Measurements from ENCODE around the gene HDAC11.

DNA sequence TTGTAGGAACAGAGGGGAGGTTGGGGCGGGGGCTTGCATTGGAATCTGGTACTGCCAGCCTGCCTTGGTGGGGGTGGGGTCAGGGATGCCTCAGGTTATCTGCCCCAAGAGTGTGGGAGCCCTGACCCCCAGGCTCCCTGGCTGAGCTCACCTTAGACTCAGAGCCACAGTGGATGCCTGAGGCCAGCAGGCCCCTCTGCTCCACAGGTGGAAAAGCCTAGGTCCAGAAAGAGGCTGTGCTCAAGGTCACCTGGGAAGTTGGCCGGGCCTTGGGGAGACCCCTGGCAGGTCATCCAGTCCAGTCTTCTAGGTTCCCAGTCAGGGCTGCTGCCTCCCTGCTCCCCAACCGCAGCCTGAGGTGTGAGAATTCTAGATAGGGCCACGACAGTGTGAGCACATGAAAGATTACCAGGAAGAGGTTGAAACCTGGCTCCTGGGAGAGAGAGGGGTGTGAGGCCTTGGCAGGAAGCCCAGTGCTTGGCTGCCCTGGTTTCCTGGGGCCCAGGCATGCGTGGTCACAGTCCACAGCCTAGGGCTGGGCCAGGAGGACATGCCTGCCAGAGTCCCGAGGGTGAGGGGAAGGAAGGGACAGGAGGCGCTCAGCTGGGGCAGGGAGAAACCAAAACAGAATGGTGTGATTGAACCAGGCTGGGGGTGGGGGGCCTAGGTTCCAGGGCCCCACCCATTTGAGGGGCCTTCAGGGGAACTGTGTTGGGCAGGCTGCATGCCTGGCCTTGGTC, 4.9 kb downstream of the HDAC11 start:
- TF ChIP-seq POLR2AphosphoS5 (IDR thresholded peaks at IDR 0.05), result peak in 1 of 2 donors; percentile 45
- TF ChIP-seq, protein P1, sequence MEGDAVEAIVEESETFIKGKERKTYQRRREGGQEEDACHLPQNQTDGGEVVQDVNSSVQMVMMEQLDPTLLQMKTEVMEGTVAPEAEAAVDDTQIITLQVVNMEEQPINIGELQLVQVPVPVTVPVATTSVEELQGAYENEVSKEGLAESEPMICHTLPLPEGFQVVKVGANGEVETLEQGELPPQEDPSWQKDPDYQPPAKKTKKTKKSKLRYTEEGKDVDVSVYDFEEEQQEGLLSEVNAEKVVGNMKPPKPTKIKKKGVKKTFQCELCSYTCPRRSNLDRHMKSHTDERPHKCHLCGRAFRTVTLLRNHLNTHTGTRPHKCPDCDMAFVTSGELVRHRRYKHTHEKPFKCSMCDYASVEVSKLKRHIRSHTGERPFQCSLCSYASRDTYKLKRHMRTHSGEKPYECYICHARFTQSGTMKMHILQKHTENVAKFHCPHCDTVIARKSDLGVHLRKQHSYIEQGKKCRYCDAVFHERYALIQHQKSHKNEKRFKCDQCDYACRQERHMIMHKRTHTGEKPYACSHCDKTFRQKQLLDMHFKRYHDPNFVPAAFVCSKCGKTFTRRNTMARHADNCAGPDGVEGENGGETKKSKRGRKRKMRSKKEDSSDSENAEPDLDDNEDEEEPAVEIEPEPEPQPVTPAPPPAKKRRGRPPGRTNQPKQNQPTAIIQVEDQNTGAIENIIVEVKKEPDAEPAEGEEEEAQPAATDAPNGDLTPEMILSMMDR (IDR thresholded peaks at IDR 0.05), result no peak
